HepG2 (cell line): ENCODE data around the gene RLN3. TPM values are rescaled to one million over a fixed set of nuclear protein-coding genes. Genes with fewer than 3 reads are reported as not detected.

Experiments
- BHLHE40 ChIP-seq: IDR thresholded peaks from 2 replicates; pipeline ENCODE4 v1.6.1; 2011; ENCODE audit warnings: low read length, improper control_type of control experiment
- HOXA9 ChIP-seq: sonication (generic); formaldehyde crosslinking; IDR thresholded peaks from 2 replicates; pipeline ENCODE4 v1.8.1; 2022; ENCODE audit warnings: missing genetic modification reagents, mild to moderate bottlenecking, moderate library complexity, borderline replicate concordance
- KLF6 ChIP-seq: IDR thresholded peaks from 2 replicates; pipeline ENCODE4 v1.8.0; 2016; ENCODE audit warnings: missing biosample characterization, missing genetic modification reagents
- MED1 ChIP-seq: sonication (generic); formaldehyde crosslinking; IDR thresholded peaks from 2 replicates; pipeline ENCODE4 v1.4.0; 2020; ENCODE audit warnings: missing genetic modification reagents
- NBN ChIP-seq: fragments of 450-650 bp; conservative IDR thresholded peaks from 2 replicates; pipeline ENCODE4 v1.6.1; 2017
- PRDM10 ChIP-seq: sonication (generic); formaldehyde crosslinking; IDR thresholded peaks from 2 replicates; pipeline ENCODE4 v1.4.0; 2020; ENCODE audit warnings: low read depth, missing genetic modification reagents
- REST ChIP-seq, 2 experiments: IDR thresholded peaks; 2 replicates each; pipeline ENCODE4 v1.6.1; 2011 to 2012; ENCODE audit warnings: low read length in 2 of 2, borderline replicate concordance in 1 of 2, low read depth in 1 of 2, mild to moderate bottlenecking in 1 of 2, moderate library complexity in 1 of 2
- XBP1 ChIP-seq: sonication (generic); formaldehyde crosslinking; IDR thresholded peaks from 2 replicates; pipeline ENCODE4 v1.5.0; 2020; ENCODE audit warnings: missing genetic modification reagents
- ZBTB1 ChIP-seq: sonication (generic); formaldehyde crosslinking; IDR thresholded peaks from 2 replicates; pipeline ENCODE4 v1.4.0; 2020; ENCODE audit warnings: missing genetic modification reagents, borderline replicate concordance
- ZNF333 ChIP-seq: sonication (generic); formaldehyde crosslinking; IDR thresholded peaks from 2 replicates; pipeline ENCODE4 v1.4.0; 2020; ENCODE audit warnings: mild to moderate bottlenecking, missing genetic modification reagents, borderline replicate concordance
- ZNF451 ChIP-seq: sonication (generic); formaldehyde crosslinking; IDR thresholded peaks from 2 replicates; pipeline ENCODE4 v1.5.0; 2020; ENCODE audit warnings: mild to moderate bottlenecking, missing genetic modification reagents
- ZNF556 ChIP-seq: sonication (generic); formaldehyde crosslinking; IDR thresholded peaks from 2 replicates; pipeline ENCODE4 v1.4.0; 2020; ENCODE audit warnings: mild to moderate bottlenecking, missing genetic modification reagents, borderline replicate concordance
- ZNF558 ChIP-seq: sonication (generic); formaldehyde crosslinking; IDR thresholded peaks from 2 replicates; pipeline ENCODE4 v1.9.0; 2022; ENCODE audit warnings: mild to moderate bottlenecking, missing genetic modification reagents, borderline replicate concordance
- polyA plus RNA-seq, 8 experiments: library from polyadenylated mRNA; depleted of rRNA in 3 of 8; stranded (reverse) in 7 of 8; unstranded in 1 of 8; fragments of >200 nt; fragmentation: Illumina TruSeq in 4 of 8; extraction: Trizol in 4 of 8; gene quantifications; 2 replicates each; pipeline versions ENCODE4 v1.2.1 to v1.2.3, GENCODE V29; 2011 to 2016; ENCODE audit warnings: low read depth in 4 of 8, missing spikeins in 1 of 8, mixed read lengths in 1 of 8; ENCODE audit not compliant: insufficient read depth in 1 of 8
- total RNA-seq, 5 experiments: library from RNA; depleted of rRNA; stranded (reverse); fragments of >200 nt; fragmentation: Illumina TruSeq; extraction: Trizol; gene quantifications; 2 replicates each; pipeline ENCODE4 v1.2.3, GENCODE V29; 2016; ENCODE audit warnings: low read depth in 1 of 5
- TF ChIP-seq, protein P1 (sequence below): sonication (generic); formaldehyde crosslinking; IDR thresholded peaks from 2 replicates; pipeline ENCODE4 v1.5.0; 2020; ENCODE audit warnings: mild to moderate bottlenecking, missing genetic modification reagents, borderline replicate concordance

Gene RLN3
- total and polyA plus RNA-seq, 2 of the 13 experiments (the other 11 are each of a cell fraction or from before 2014, with no cell fraction given) = not detected

DNA sequence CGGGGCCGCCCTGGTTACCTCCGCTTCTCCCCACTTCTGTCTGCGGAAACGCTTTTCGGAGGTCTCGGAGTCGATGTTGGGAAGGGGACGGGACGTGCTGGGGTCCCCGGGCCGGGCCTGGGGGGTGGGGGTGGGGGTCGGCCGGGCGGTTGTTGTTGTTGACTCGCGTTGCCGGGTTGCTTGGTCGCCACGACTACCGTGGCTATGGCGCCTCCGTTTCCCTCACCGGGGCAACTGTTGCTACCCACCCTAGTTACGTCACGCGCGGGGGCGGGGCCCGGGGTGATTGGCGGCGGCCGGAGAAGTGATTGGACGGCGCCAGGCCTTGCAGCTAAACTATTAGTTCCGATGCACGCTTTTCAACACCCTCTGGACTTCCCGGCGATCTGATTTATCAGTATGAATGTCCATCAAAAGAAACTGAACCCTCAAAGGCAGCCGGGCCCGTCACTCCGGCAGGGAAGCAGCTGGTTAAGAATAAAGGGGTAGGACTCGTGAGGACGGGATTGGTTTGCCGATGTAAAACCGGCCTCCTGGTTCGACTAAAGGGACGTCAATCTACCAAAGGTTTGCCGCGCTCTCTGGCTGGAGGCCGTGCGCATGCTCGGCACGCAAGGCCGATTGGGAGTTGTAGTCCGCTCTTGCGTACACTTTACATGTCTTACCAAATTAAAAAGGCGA, 21.7 kb upstream of the RLN3 start, which contains the start of gene RFX1 (continued):
- TF ChIP-seq ZNF556 (CRISPR knock-in tag) = no peak
- TF ChIP-seq HOXA9 = no peak
- no peak for TF ChIP-seq REST (IDR thresholded peaks at IDR 0.05; ENCODE audit: borderline replicate concordance in 1 of 2, low read depth in 1 of 2, low read length in 2 of 2)
- no peak for TF ChIP-seq KLF6 (CRISPR knock-in tag)
- TF ChIP-seq ZNF333 (CRISPR knock-in tag) = no peak
- TF ChIP-seq ZNF451 (CRISPR knock-in tag) = no peak
- no peak for TF ChIP-seq BHLHE40
- TF ChIP-seq, protein P1, sequence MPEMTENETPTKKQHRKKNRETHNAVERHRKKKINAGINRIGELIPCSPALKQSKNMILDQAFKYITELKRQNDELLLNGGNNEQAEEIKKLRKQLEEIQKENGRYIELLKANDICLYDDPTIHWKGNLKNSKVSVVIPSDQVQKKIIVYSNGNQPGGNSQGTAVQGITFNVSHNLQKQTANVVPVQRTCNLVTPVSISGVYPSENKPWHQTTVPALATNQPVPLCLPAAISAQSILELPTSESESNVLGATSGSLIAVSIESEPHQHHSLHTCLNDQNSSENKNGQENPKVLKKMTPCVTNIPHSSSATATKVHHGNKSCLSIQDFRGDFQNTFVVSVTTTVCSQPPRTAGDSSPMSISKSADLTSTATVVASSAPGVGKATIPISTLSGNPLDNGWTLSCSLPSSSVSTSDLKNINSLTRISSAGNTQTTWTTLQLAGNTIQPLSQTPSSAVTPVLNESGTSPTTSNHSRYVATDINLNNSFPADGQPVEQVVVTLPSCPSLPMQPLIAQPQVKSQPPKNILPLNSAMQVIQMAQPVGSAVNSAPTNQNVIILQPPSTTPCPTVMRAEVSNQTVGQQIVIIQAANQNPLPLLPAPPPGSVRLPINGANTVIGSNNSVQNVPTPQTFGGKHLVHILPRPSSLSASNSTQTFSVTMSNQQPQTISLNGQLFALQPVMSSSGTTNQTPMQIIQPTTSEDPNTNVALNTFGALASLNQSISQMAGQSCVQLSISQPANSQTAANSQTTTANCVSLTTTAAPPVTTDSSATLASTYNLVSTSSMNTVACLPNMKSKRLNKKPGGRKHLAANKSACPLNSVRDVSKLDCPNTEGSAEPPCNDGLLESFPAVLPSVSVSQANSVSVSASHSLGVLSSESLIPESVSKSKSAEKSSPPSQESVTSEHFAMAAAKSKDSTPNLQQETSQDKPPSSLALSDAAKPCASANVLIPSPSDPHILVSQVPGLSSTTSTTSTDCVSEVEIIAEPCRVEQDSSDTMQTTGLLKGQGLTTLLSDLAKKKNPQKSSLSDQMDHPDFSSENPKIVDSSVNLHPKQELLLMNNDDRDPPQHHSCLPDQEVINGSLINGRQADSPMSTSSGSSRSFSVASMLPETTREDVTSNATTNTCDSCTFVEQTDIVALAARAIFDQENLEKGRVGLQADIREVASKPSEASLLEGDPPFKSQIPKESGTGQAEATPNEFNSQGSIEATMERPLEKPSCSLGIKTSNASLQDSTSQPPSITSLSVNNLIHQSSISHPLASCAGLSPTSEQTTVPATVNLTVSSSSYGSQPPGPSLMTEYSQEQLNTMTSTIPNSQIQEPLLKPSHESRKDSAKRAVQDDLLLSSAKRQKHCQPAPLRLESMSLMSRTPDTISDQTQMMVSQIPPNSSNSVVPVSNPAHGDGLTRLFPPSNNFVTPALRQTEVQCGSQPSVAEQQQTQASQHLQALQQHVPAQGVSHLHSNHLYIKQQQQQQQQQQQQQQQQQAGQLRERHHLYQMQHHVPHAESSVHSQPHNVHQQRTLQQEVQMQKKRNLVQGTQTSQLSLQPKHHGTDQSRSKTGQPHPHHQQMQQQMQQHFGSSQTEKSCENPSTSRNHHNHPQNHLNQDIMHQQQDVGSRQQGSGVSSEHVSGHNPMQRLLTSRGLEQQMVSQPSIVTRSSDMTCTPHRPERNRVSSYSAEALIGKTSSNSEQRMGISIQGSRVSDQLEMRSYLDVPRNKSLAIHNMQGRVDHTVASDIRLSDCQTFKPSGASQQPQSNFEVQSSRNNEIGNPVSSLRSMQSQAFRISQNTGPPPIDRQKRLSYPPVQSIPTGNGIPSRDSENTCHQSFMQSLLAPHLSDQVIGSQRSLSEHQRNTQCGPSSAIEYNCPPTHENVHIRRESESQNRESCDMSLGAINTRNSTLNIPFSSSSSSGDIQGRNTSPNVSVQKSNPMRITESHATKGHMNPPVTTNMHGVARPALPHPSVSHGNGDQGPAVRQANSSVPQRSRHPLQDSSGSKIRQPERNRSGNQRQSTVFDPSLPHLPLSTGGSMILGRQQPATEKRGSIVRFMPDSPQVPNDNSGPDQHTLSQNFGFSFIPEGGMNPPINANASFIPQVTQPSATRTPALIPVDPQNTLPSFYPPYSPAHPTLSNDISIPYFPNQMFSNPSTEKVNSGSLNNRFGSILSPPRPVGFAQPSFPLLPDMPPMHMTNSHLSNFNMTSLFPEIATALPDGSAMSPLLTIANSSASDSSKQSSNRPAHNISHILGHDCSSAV (CRISPR knock-in tag) = no peak
- TF ChIP-seq ZBTB1 (CRISPR knock-in tag) = no peak
- TF ChIP-seq ZNF558 (CRISPR knock-in tag) = no peak
- TF ChIP-seq NBN = no peak
- no peak for TF ChIP-seq MED1 (CRISPR knock-in tag)
- TF ChIP-seq XBP1 = no peak
- TF ChIP-seq PRDM10 = no peak
